HCT116 (cell line): ENCODE measurements around the gene PEX11B.
A peak's percentile ranks its signal among the peaks of the same experiment; 100 is the strongest.

Experiments used
- EZH2 ChIP-seq: fragments of 200-600 bp; sonication (generic); IDR thresholded peaks from 2 replicates; pipeline ENCODE4 v1.6.1; 2017; ENCODE audit warnings: antibody characterized with exemption, mixed run types
- POLR2A ChIP-seq: IDR thresholded peaks from 2 replicates; pipeline ENCODE4 v1.7.0; 2011; ENCODE audit warnings: borderline replicate concordance; ENCODE audit not compliant: insufficient read depth, insufficient read length; ENCODE audit errors: extremely low read depth
- TF ChIP-seq, protein P1 (sequence below), 3 experiments: fragments of 200-600 bp in 1 of 3; sonication (generic) in 1 of 3; IDR thresholded peaks in 2 of 3; conservative IDR thresholded peaks in 1 of 3; 2 replicates each; pipeline ENCODE4 v1.5.1; 2012 to 2017; ENCODE audit warnings: low read depth in 2 of 3, low read length in 2 of 3, antibody characterized with exemption in 1 of 3, borderline replicate concordance in 1 of 3, control low read depth in 1 of 3, mild to moderate bottlenecking in 1 of 3, mixed read lengths in 1 of 3, mixed run types in 1 of 3, moderate library complexity in 1 of 3; ENCODE audit not compliant: insufficient read depth in 1 of 3

DNA sequence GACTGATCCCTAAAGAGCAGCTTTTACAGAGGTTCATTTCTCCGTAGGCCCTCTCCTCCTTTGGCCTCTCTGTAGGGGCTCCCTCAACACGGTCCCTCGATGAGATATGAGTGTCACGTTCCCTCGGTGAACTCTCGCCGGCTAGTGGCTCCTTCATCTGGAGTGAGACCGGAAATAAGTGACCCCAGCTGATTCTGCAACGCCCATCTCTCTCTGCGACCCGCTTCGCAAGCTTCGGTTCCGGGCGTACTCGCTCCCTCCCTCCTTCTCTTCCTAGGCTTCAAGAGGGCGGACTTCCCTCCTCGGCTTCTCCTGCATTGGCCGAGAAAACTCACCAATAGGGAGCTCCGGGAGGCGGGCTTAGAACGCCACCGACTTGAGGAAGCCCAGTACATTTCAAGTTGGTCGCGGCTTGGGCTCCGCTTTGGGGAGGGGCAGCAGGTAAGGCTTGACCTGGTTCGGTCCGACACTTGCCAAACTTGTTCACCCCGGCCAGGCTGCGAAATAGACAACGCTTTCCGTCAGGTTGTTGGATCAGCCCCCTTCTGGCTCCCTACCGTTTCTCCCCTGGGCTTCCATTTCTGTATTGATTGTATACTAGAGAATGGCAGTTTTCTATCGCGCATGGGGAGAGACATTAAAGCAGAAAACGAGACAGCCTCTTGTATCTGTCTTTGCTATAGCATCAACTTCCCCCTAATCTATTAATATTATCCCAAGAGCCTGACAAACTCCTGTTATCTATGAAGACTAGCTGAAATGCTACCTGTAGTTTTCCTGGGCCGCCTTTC, 46.0 kb upstream of the PEX11B start, which contains the start of the genes ANKRD34A and POLR3GL:
- no peak for TF ChIP-seq EZH2
- TF ChIP-seq, protein P1, sequence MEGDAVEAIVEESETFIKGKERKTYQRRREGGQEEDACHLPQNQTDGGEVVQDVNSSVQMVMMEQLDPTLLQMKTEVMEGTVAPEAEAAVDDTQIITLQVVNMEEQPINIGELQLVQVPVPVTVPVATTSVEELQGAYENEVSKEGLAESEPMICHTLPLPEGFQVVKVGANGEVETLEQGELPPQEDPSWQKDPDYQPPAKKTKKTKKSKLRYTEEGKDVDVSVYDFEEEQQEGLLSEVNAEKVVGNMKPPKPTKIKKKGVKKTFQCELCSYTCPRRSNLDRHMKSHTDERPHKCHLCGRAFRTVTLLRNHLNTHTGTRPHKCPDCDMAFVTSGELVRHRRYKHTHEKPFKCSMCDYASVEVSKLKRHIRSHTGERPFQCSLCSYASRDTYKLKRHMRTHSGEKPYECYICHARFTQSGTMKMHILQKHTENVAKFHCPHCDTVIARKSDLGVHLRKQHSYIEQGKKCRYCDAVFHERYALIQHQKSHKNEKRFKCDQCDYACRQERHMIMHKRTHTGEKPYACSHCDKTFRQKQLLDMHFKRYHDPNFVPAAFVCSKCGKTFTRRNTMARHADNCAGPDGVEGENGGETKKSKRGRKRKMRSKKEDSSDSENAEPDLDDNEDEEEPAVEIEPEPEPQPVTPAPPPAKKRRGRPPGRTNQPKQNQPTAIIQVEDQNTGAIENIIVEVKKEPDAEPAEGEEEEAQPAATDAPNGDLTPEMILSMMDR (IDR thresholded peaks at IDR 0.05 in 2 of 3, conservative IDR thresholded peaks at IDR 0.05 in 1 of 3; ENCODE audit: borderline replicate concordance in 1 of 3, insufficient read depth in 1 of 3, low read depth in 2 of 3, low read length in 2 of 3): no peak
- peak; percentile 85 for TF ChIP-seq POLR2A
